Muscle of leg (tissue), 11 donors: ENCODE results near the gene RNF130. TPM values are rescaled to one million over a fixed set of nuclear protein-coding genes. Genes with fewer than 3 reads are reported as not detected.

Experiments used
- DNase-seq: peaks from one replicate; pipeline ENCODE4 v3.0.0; 2013
- H3K27ac ChIP-seq: one replicate; pipeline ENCODE4 v1.5.1; 2013; ENCODE audit warnings: mild to moderate bottlenecking, low read length, control low read depth
- H3K27me3 ChIP-seq: one replicate; pipeline ENCODE4 v1.6.1; 2013; ENCODE audit warnings: low read length; ENCODE audit not compliant: control insufficient read depth, insufficient read depth
- H3K36me3 ChIP-seq: one replicate; pipeline ENCODE4 v1.6.1; 2013; ENCODE audit warnings: low read length; ENCODE audit not compliant: control insufficient read depth, insufficient read depth
- H3K4me1 ChIP-seq: one replicate; pipeline ENCODE4 v1.6.1; 2013; ENCODE audit warnings: low read length; ENCODE audit not compliant: control insufficient read depth, insufficient read depth
- H3K4me3 ChIP-seq: one replicate; pipeline ENCODE4 v1.5.1; 2013; ENCODE audit warnings: low read length, control low read depth
- H3K9me3 ChIP-seq: replicated peaks from 2 replicates; pipeline ENCODE4 v1.6.1; 2013; ENCODE audit warnings: low read depth, low read length; ENCODE audit not compliant: control insufficient read depth
- WGBS: methylation state at CpG from one replicate; pipeline ENCODE4 v1.1.5; 2013; ENCODE audit warnings: missing lambda C conversion rate; ENCODE audit not compliant: insufficient coverage; 5-methylcytosine and 5-hydroxymethylcytosine counted together
- polyA plus RNA-seq, 8 donors: library from polyadenylated mRNA; unstranded; fragments of 120-200 nt; gene quantifications; one replicate each; pipeline versions ENCODE4 v1.2.1 to v1.2.3, GENCODE V29; 2013; ENCODE audit warnings: inconsistent platforms in 1 of 8, low replicate concordance in 1 of 8; ENCODE audit not compliant: insufficient read length in 8 of 8, insufficient read depth in 1 of 8
- total RNA-seq: library from RNA; stranded (reverse); fragments of 120-200 nt; gene quantifications from one replicate; pipeline ENCODE4 v1.2.4, GENCODE V29; 2013

Gene RNF130
- total and polyA plus RNA-seq, 9 donors = 34.4 to 45.3 (median 37.0) TPM

DNA sequence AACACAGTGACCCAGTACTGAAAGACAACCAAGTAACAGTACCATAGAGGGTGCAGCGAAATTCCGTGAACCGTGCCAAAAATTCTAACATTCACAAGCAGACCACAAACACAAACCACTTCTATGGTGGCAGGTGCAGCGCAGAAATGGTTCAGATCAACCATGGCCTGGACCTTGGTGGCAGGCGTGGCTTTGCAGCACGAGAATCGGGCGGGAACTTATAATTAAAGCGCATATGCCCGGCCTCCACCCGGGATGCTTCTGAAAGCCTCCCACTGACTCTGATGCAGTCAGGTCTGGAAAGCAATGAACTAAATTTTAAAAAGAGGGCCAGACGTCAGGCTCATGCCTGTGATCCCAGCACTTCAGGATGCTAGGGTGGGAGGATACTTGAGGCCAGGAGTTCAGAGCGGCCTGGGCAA, 95.8 kb downstream of the RNF130 start:
- H3K27ac ChIP-seq = no peak overlapping the region
- H3K4me1 ChIP-seq = no peaks in the 10 kb centered on the region
- peaks cover 46% of the 10 kb centered on the region for H3K36me3 ChIP-seq
- WGBS = 90% methylated on average over 11 of the region's 13 CpGs
- no peak for DNase-seq
- no peaks in the 10 kb centered on the region for H3K27me3 ChIP-seq
- no peaks in the 10 kb centered on the region for H3K9me3 ChIP-seq
- no peak overlapping the region for H3K4me3 ChIP-seq

DNA sequence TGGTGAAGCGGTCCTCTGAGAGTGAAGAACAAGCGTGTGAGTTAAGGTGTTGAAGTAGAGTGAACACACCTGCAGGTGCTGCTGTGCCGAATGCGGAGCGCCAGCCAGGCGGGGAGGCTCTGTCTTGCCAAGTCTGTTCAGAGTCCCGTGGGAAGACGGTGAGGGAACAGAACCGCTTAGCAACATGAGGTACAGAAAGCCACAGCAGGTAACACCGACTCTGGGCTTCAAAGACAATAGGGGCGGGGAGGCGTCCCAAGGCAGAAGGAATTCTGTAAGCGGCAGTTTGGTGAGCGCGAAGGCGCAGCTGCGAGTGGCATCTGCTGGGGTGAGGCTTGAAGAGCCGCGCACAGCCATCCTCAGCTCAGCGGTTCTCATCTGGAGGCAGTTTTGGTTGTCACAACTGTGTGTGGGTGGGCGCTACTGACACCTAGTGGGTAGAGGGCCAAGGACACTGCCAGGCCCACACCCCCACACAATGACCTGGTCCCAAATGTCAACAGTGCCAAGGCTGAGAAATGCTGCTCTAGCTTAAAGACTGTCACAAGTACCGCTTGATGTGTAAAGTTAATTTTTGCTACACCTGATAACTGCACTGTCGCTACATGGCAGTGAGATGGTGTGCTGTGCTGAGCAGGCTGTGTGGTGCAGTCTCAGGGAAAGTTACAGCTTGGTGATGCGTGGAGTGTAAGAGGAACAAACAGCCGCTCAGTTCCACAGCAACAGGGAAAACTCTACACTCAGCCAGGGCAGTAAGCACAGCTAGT, 96.4 kb downstream of the RNF130 start:
- peaks cover 43% of the 10 kb centered on the region for H3K36me3 ChIP-seq
- WGBS = 80% methylated on average over 13 of the region's 25 CpGs
- no peak overlapping the region for H3K27ac ChIP-seq
- no peaks in the 10 kb centered on the region for H3K27me3 ChIP-seq
- no peak overlapping the region for H3K4me3 ChIP-seq
- DNase-seq = peak; percentile 45
- H3K9me3 ChIP-seq = no peaks in the 10 kb centered on the region
- no peaks in the 10 kb centered on the region for H3K4me1 ChIP-seq

DNA sequence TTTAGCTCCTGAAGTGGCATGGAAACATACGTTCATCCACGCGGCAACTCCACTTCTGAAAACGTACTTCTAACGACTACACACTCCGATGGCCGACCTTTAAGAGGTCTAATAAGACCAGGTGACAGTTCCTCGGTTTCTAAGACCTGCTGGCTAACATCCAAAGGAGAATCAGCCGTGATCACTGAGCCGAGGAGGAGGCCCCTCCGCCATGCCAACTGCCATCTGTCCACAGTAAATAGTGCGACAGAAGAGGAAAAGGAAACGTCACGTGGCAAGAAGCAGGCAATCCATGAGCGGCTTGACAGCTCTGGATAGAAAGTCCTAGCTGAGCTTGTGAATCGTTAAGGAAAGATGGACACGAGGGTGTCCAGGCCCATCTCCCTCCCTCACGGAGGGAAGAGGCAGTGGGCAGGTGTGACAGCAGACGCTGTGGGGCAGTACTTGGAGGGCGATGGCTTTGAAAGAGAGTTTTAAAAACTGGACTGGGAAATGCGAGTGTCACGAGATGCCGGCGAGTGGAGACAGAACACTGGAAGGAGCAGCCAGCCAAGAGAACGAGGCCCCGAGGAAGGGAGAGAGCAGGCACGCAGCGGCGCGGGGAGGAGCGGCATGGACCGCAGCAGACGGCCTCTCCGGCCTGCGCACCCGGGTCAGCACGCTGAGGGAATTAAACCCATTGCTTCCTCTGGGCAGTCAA, 97.2 kb downstream of the RNF130 start:
- WGBS = 85% methylated on average over 33 of the region's 37 CpGs
- H3K27ac ChIP-seq = no peak overlapping the region
- no peak for DNase-seq
- H3K36me3 ChIP-seq = peaks cover 41% of the 10 kb centered on the region
- no peaks in the 10 kb centered on the region for H3K4me1 ChIP-seq
- no peak overlapping the region for H3K4me3 ChIP-seq
- no peaks in the 10 kb centered on the region for H3K9me3 ChIP-seq
- no peaks in the 10 kb centered on the region for H3K27me3 ChIP-seq

DNA sequence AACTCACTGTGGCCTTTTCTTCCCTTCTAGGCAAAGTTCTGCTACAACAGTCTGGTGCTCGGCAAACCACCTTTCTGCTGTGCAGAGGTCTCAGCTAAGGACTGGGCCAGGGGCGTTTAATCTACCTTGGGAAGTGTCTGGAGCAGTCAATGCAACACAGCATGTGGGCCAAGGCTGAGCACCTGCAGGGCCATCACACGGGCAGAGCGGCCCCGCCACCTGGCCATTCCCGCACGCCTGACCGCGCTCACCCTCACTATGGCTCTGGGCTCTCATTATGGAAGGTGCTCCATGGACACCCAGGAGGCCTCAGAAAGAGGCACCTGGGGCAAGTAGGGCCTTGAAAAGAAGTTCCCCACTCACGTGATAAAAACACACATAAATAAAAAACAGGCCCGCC, 98.2 kb downstream of the RNF130 start:
- no peaks in the 10 kb centered on the region for H3K4me1 ChIP-seq
- 90% methylated on average over 9 of the region's 11 CpGs for WGBS
- H3K36me3 ChIP-seq = peaks cover 38% of the 10 kb centered on the region
- no peaks in the 10 kb centered on the region for H3K9me3 ChIP-seq
- DNase-seq = no peak
- H3K4me3 ChIP-seq = no peak overlapping the region
- no peak overlapping the region for H3K27ac ChIP-seq
- H3K27me3 ChIP-seq = no peaks in the 10 kb centered on the region

DNA sequence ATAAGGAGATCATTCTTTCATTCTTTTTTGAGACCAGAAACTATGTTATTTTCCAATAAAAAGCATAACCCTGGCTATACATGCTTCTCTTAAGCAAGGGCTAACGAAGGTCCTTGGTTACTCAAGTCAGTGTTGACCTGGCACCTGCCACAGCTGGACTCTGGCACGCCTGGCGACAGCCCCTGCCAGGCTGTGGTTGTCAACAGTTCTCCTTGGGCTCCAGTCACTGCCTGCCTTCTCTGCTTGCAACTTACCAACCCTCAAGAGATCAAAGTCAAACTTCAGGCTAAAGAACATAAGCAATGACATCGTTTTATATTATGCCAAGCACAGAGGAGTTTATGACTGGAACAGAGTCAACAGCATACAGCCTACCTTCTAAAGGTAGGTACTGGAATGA, 102.4 kb downstream of the RNF130 start:
- H3K4me1 ChIP-seq = no peaks in the 10 kb centered on the region
- no peak overlapping the region for H3K4me3 ChIP-seq
- H3K9me3 ChIP-seq = no peaks in the 10 kb centered on the region
- H3K36me3 ChIP-seq = peaks cover 18% of the 10 kb centered on the region
- H3K27me3 ChIP-seq = no peaks in the 10 kb centered on the region
- WGBS = 100% methylated on average over 3 of the region's 4 CpGs
- no peak for DNase-seq
- no peak overlapping the region for H3K27ac ChIP-seq

DNA sequence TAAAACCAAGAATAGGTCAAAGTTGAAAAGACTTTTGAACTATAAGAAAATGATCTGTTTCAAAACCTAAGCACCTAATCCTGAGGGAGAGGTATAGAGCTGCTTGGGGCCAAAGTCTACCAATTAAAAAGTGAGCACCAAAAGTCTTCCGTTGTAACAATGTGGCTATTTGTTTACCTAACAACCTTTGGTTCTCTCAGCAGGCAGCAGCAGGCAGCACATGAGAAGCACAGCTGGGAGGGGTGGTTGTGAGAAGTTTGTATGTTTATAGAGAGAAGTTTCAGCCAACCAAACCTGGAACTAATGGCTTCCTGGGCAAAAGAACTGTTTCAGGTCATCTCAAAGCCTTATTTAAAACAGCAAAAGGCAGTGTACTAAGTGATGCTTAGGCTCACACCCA, 104.1 kb downstream of the RNF130 start:
- no peaks in the 10 kb centered on the region for H3K4me1 ChIP-seq
- no peak overlapping the region for H3K27ac ChIP-seq
- H3K9me3 ChIP-seq = no peaks in the 10 kb centered on the region
- no peaks in the 10 kb centered on the region for H3K27me3 ChIP-seq
- H3K36me3 ChIP-seq = peaks cover 25% of the 10 kb centered on the region
- no CpG with 5 or more reads among the region's 1 CpG for WGBS
- H3K4me3 ChIP-seq = no peak overlapping the region
- DNase-seq = no peak

DNA sequence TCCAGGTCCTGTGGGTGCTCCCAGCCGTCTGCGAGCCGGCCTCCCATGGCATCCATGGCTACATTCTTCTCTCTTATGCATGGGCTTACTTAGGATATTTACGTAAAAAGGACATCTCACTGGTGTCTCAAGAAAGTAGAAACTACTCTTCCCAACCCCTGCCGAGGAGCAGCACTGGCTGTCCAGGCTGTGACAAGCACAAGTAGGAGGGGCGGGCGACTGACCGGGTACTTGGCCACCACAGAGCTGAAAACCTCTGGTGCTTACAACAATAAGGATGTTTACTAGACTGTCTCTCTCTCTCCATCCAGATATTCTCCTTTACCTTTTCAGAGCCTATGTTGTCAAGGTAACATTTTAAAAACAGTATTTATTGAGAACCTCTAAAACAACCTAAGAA, 107.5 kb downstream of the RNF130 start:
- 96% methylated on average over 8 of the region's 8 CpGs for WGBS
- Histone ChIP-seq H3K27me3 (no peaks in the 10 kb centered on the region), H3K27ac (no peak overlapping the region), H3K4me1 (no peaks in the 10 kb centered on the region), H3K9me3 (no peaks in the 10 kb centered on the region), H3K36me3 (peaks cover 28% of the 10 kb centered on the region), H3K4me3 (no peak overlapping the region)
- DNase-seq = no peak

GRCh38 chr5:179963375-179963774, 108.2 kb downstream of the RNF130 start:
- peaks cover 28% of the 10 kb centered on the region for H3K36me3 ChIP-seq
- H3K9me3 ChIP-seq = no peaks in the 10 kb centered on the region
- WGBS = 72% methylated on average over 4 of the region's 4 CpGs
- H3K4me3 ChIP-seq = no peak overlapping the region
- DNase-seq = no peak
- no peak overlapping the region for H3K27ac ChIP-seq
- H3K4me1 ChIP-seq = no peaks in the 10 kb centered on the region
- no peaks in the 10 kb centered on the region for H3K27me3 ChIP-seq

- Histone ChIP-seq H3K4me1 (no peaks in the 10 kb centered on the region), H3K36me3 (peaks cover 27% of the 10 kb centered on the region), H3K9me3 (no peaks in the 10 kb centered on the region), H3K27ac (no peak overlapping the region), H3K27me3 (no peaks in the 10 kb centered on the region), H3K4me3 (no peak overlapping the region)
- WGBS = 100% methylated on average over 3 of the region's 5 CpGs
- no peak for DNase-seq
These were observed 111.2 kb downstream of the RNF130 start for GRCh38 chr5:179960204-179960831.

- WGBS = 100% methylated on average over 1 of the region's 6 CpGs
- H3K36me3 ChIP-seq = peaks cover 27% of the 10 kb centered on the region
- H3K4me1 ChIP-seq = no peaks in the 10 kb centered on the region
- H3K4me3 ChIP-seq = no peak overlapping the region
- H3K27me3 ChIP-seq = no peaks in the 10 kb centered on the region
- no peak for DNase-seq
- no peaks in the 10 kb centered on the region for H3K9me3 ChIP-seq
- H3K27ac ChIP-seq = no peak overlapping the region
These were observed 111.9 kb downstream of the RNF130 start for GRCh38 chr5:179959641-179960040.
